GM18907 (cell line): ENCODE measurements around the gene FAM114A1.
"Not testable (repeated sequence)": the region's sequence is repeated elsewhere in the genome, so short reads cannot be mapped to it uniquely, and the experiment has no call there.

Source experiments
- ATAC-seq: cut with Tn5 transposase; IDR thresholded peaks from one replicate; pipeline ENCODE4 v1.9.1; 2021; ENCODE audit warnings: mild to moderate bottlenecking, moderate library complexity; ENCODE audit not compliant: unreplicated experiment

FAM114A1 gene

DNA sequence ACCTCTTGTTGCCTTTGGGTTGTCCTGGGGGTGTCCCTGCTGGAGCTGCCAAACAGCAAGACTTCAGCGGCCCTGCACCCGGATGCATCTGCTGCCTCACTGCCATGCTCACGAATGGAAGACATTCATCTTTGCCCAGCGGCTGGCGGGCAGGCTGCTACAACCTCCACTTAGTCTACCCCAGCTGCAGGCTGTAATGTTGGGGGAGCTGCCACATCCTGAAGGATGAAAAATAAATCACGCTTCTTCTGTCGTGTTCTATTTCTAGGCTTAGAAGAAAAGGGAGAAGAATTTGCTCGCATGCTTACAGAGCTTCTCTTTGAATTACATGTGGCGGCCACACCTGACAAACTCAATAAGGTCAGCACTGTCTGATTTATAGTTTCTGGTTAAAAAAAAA is 61.4 kb downstream of the FAM114A1 start:
- no peak for ATAC-seq

DNA sequence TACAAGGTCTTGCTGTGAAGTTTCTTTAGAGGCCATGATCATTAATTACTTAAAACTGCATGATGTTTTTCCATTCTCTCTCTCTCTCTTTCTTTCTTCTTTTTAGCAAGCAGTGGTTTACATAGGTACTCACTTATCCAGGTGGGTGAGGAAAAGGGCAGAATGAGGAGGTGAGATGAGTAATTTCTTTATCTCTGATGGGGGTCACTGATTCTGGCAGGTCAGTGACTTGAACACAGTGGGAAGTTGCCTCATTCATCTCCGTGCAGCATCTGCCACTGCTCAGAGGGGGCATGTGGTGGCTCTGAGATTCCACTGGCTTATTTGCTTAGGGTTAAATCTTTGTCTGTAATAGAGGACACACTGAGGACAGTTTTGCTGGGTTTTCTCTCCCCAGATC is 62.6 kb downstream of the FAM114A1 start:
- ATAC-seq: peak; percentile 78

GRCh38 chr4:38930707-38931106 is 63.1 kb downstream of the FAM114A1 start:
- no peak for ATAC-seq

GRCh38 chr4:38931125-38931524 is 63.5 kb downstream of the FAM114A1 start:
- no peak for ATAC-seq

DNA sequence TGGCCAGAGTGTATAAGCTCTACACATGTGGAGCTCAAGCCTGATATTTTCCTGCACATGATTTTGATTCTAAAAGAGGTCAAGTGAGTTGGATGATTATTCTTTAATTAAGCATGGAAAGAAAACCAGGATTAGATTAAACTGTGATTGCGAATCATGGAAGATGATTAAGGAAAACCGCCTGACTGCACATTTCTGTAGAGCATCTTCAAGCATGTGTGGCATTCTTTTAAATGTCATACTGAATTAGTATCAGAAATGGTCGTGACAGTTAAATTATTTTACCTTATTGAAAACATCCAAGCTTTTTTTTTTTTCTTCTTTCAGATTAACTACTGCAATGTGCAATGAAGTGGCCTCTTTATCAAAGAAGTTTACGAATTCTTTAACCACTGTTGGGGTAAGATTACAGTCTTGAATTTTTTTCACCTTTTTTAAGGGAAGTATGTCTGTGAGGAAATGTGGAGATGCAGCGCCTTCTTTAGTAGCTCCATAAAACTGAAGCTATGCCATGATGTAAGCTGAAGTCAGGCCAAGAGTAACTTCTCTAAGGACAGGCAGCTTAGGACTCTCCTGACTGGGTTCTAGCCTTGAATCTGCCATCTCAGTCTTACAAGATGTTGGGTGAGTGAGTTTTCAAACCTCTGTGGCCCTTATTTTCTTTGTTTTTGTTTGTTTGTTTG is 67.9 kb downstream of the FAM114A1 start:
- ATAC-seq: no peak

- ATAC-seq: peak; percentile 94
These were observed 71.6 kb downstream of the FAM114A1 start for GRCh38 chr4:38939165-38939564.

DNA sequence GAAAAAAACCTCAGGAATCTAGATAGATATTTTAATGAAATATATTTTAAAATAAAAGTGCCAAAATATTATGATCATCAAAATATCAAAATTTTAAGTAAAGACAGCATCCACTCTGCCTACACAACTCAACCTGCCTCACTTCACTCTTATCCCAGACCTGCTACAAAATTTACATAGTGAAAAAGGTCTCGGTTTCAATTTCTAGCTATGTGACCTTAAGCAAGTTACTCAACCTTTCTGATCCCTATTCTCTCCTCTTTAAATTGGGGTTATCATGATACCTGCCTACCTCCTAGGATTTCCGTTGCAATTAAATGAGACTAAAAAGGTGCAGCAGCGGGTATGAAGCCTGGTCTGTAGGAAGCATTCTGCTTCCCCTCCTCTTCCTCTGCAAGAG is 72.9 kb downstream of the FAM114A1 start:
- ATAC-seq: no peak

DNA sequence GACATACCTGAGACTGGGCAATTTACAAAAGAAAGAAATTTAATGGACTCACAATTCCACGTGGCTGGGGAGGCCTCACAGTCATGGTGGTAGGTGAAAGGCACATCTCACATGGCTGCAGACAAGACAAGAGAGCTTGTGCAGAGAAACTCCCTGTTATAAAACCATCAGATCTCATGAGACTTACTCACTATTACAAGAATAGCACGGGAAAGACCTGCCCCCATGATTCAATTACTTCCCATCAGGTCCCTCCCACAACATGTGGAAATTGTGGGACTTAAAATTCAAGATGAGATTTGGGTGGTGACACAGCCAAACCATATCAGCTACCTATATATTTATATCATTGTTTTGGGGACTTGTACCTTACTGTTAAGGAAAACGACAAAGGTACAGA is 74.3 kb downstream of the FAM114A1 start:
- ATAC-seq: not testable (repeated sequence)

- ATAC-seq: no peak
These were observed 75.7 kb downstream of the FAM114A1 start for GRCh38 chr4:38943343-38943742.

DNA sequence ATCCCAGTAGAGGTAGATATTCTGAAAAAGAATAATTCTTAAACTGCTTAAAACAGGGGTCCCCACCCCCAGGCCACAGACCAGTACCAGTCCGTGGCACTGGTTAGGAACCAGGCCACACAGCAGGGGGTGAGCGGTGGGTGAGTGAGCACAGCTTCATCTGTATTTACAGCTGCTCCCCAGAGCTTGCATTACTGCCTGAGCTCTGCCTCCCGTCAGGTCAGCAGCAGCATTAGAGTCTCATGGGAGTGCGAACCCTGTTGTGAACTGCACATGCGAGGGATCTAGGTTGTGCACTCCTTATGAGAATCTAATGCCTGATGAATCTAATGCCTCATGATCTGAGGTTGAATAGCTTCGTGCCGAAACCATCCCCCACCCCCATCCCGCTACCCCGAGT is 76.8 kb downstream of the FAM114A1 start:
- no peak for ATAC-seq

DNA sequence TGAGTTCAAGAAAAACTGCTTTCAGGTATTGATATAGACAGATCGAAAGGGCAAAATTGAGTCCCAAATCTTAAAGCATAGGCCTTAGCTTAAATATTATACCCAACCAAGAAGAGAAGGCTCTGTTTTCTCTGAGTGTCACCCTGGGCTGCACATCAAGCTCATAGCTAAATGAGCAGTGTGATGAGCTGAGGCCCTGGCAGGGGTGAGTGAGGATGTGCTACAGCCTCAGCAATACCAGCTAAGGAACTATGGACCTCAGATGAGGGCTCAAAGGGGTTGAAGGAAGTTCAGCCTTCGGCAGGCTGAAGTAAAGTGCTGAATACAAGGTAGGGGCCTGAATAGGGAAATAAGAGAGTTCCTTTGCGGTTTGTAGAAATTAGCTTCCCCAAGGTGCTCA is 79.3 kb downstream of the FAM114A1 start:
- no peak for ATAC-seq

DNA sequence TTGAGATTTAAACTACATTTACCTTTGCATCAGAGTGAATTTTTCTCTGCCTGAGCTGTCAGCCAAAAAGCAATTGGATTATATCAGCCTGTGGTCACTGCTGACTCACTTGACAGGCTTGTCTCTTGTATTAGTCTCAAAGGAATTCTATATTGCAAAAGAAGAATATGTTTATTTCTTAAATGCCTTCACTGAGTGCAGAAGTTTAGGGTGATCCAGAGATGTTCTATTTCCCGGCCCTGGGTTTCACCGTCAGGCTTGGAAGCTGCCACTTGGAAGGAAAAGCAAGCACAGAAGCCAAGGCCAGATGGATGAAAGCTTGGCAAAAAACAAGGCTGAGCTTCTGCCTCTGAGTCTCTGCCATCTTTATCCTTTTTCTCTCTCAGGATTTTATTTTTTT is 80.9 kb downstream of the FAM114A1 start:
- ATAC-seq: no peak

GRCh38 chr4:38949411-38950051 is 81.9 kb downstream of the FAM114A1 start:
- no peak for ATAC-seq

DNA sequence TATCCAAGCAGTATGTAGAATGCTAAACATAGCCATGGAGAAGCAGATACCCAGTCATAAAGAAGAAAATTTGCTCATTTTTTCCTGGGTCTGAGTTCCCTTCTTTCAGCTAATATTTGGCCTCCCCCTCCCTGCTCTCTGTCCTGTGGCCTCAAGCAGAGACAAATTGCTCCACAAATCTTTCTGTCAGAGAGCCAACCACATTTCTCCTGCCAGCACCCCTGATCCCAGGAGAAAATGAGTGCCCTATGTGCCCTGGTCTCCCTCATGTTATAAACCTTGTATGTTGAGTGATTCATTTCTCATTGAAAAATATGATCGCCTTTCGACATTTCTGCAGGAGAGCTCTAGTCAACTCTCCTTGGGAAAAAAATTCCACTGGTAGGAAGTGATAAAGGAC is 82.6 kb downstream of the FAM114A1 start:
- ATAC-seq: no peak

- no peak for ATAC-seq
These were observed 83.1 kb downstream of the FAM114A1 start for GRCh38 chr4:38950734-38951133.

GRCh38 chr4:38951598-38951997 is 84.0 kb downstream of the FAM114A1 start:
- ATAC-seq: no peak

GRCh38 chr4:38952017-38952416 is 84.4 kb downstream of the FAM114A1 start:
- no peak for ATAC-seq

GRCh38 chr4:38954727-38955126 is 87.1 kb downstream of the FAM114A1 start:
- ATAC-seq: no peak

- no peak for ATAC-seq
These were observed 88.4 kb downstream of the FAM114A1 start for GRCh38 chr4:38955957-38956356.

DNA sequence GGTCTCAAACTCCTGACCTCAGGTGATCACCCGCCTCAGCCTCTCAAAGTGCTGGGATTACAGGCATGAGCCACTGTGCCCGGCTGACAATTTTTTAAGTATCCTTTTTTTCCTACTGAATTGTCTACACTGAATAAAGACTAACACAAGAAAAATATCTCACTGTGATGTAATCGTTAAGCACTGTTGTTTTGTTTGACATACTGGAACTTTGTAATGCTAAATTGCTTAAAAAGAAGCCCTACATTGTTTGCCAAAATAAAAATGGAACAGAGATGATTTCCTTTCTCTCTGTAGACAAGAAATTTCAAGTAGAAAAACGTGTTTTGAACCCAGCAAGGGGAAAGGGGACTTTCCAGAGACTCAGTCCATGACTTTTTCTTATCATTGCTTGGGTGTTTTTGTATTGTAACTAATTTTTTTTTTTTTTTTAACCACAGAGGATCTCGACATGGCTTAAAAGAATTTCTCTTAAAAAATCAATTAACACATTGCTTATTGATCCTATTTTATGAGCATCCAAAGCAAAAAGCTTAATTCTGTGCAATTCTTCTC is 89.7 kb downstream of the FAM114A1 start:
- ATAC-seq: no peak

- no peak for ATAC-seq
These were observed 90.3 kb downstream of the FAM114A1 start for GRCh38 chr4:38957893-38958292.

DNA sequence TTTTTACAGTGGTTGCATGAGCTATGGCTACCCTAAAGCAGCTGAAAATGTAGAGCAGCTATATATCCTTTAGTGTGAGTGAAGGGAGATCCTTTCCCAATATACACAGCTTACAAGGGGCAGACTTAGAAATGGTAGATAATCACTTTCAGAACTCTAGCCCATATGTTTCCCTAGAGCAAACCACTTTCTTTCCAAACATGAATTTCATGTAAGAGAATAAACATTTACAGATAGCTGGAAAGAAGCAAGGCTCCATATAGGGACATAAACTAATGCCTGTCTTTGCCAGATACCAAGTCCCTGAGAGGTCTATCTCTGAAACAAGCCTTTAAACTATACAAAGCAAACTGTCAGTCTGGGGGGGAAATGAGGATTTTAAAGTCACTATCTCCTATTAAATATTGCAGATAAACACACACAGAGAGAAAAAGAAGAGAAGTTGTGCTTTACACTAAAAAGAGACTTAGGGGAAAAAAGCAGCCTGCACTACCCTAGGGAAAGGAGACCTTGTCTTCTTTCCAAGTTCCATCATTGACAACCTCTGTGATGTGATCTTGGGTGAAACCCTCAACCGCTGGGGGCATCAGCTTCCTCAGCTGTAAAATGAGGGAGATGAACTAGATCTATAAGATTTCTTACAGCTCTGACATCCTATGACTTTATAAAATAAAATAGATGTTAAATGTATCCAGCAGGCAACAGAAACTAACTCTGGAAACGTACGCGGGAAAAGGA is 91.0 kb downstream of the FAM114A1 start:
- no peak for ATAC-seq
